ENCODE measurements around the gene PLXNC1.

DNA sequence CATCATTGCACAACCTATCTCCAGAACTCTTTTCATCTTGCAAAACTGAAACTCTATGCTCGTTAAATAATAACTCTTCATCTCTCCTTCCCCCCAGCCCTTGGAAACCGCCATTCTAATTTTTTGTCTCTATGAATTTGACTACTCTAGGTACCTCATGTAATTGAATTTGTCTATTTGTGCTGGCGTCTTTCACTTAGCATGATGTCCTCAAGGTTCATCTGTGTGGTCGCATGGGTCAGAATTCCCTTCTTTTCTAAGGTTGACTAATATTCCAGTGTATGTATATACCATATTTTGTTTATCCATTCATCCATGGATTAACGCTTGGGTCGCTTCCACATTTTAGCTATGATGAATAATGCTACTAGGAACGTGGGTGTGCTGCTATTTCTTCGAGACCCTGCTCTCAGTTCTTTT, 80.1 kb downstream of the PLXNC1 start:
- TF ChIP-seq POLR2AphosphoS5 (IDR thresholded peaks at IDR 0.05) (no peak), POLR2A (IDR thresholded peaks at IDR 0.05) (no peak), EP300 (IDR thresholded peaks at IDR 0.05) (no peak)
- TF ChIP-seq, protein P1, sequence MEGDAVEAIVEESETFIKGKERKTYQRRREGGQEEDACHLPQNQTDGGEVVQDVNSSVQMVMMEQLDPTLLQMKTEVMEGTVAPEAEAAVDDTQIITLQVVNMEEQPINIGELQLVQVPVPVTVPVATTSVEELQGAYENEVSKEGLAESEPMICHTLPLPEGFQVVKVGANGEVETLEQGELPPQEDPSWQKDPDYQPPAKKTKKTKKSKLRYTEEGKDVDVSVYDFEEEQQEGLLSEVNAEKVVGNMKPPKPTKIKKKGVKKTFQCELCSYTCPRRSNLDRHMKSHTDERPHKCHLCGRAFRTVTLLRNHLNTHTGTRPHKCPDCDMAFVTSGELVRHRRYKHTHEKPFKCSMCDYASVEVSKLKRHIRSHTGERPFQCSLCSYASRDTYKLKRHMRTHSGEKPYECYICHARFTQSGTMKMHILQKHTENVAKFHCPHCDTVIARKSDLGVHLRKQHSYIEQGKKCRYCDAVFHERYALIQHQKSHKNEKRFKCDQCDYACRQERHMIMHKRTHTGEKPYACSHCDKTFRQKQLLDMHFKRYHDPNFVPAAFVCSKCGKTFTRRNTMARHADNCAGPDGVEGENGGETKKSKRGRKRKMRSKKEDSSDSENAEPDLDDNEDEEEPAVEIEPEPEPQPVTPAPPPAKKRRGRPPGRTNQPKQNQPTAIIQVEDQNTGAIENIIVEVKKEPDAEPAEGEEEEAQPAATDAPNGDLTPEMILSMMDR (IDR thresholded peaks at IDR 0.05), result no peak
